H9 (cell line): ENCODE results near the gene MAST1. TPM values are rescaled to one million over a fixed set of nuclear protein-coding genes. Genes with fewer than 3 reads are reported as not detected.

Source experiments
- DNase-seq: peaks from one replicate; pipeline ENCODE4 v3.0.0-alpha.2; 2017
- H2AFZ ChIP-seq: one replicate; pipeline ENCODE4 v1.6.1; 2013; ENCODE audit warnings: mild to moderate bottlenecking, low read length, control low read depth, moderate library complexity
- H2AK5ac ChIP-seq: 2 replicates; pipeline ENCODE4 v1.6.1; 2013; ENCODE audit warnings: low read length, control low read depth, mixed read lengths; ENCODE audit not compliant: insufficient read length
- H2BK120ac ChIP-seq: one replicate; pipeline ENCODE4 v1.6.1; 2013; ENCODE audit warnings: low read depth, mild to moderate bottlenecking, low read length, control low read depth, inconsistent platforms; ENCODE audit not compliant: poor library complexity, severe bottlenecking
- H2BK12ac ChIP-seq: 2 replicates; pipeline ENCODE4 v1.6.1; 2013; ENCODE audit warnings: low read length, control low read depth, mixed read lengths, low read depth; ENCODE audit not compliant: insufficient read length
- H2BK15ac ChIP-seq: 2 replicates; pipeline ENCODE4 v1.6.1; 2013; ENCODE audit warnings: low read depth, low read length, control low read depth
- H2BK20ac ChIP-seq: one replicate; pipeline ENCODE4 v1.6.1; 2013; ENCODE audit warnings: low read depth, mild to moderate bottlenecking, low read length, control low read depth, inconsistent platforms; ENCODE audit not compliant: poor library complexity, severe bottlenecking
- H2BK5ac ChIP-seq: 2 replicates; pipeline ENCODE4 v1.6.1; 2013; ENCODE audit warnings: low read length, control low read depth, mixed read lengths; ENCODE audit not compliant: insufficient read length
- H3K14ac ChIP-seq: 2 replicates; pipeline ENCODE4 v1.6.1; 2013; ENCODE audit warnings: low read length, control low read depth; ENCODE audit not compliant: insufficient read depth
- H3K18ac ChIP-seq: 2 replicates; pipeline ENCODE4 v1.6.1; 2013; ENCODE audit warnings: low read depth, mild to moderate bottlenecking, mixed read lengths, low read length, control low read depth; ENCODE audit not compliant: insufficient read length
- H3K23ac ChIP-seq: 2 replicates; pipeline ENCODE4 v1.6.1; 2013; ENCODE audit warnings: low read length, control low read depth, mixed read lengths, low read depth; ENCODE audit not compliant: insufficient read length
- H3K23me2 ChIP-seq: 2 replicates; pipeline ENCODE4 v1.6.1; 2013; ENCODE audit warnings: low read depth, mild to moderate bottlenecking, mixed read lengths, low read length, control low read depth; ENCODE audit not compliant: insufficient read length, poor library complexity, severe bottlenecking
- H3K27ac ChIP-seq: 2 replicates; pipeline ENCODE4 v1.5.1; 2013; ENCODE audit warnings: low read length, control low read depth, mixed read lengths, low read depth; ENCODE audit not compliant: insufficient read length
- H3K27me3 ChIP-seq: 2 replicates; pipeline ENCODE4 v1.6.1; 2013; ENCODE audit warnings: low read length, control low read depth, inconsistent platforms; ENCODE audit not compliant: insufficient read depth
- H3K4ac ChIP-seq: 2 replicates; pipeline ENCODE4 v1.6.1; 2013; ENCODE audit warnings: low read depth, mild to moderate bottlenecking, control low read depth, inconsistent platforms, low read length, moderate library complexity
- H3K4me1 ChIP-seq: 2 replicates; pipeline ENCODE4 v1.6.1; 2013; ENCODE audit warnings: low read length, control low read depth, inconsistent platforms; ENCODE audit not compliant: insufficient read depth
- H3K4me2 ChIP-seq: 2 replicates; pipeline ENCODE4 v1.6.1; 2013; ENCODE audit warnings: low read length, control low read depth, mixed read lengths; ENCODE audit not compliant: insufficient read length, insufficient read depth
- H3K56ac ChIP-seq: 2 replicates; pipeline ENCODE4 v1.6.1; 2013; ENCODE audit warnings: low read depth, mild to moderate bottlenecking, mixed read lengths, low read length, control low read depth; ENCODE audit not compliant: insufficient read length
- H3K79me1 ChIP-seq: 2 replicates; pipeline ENCODE4 v1.6.1; 2013; ENCODE audit warnings: low read depth, mild to moderate bottlenecking, moderate library complexity, low read length, control low read depth, inconsistent platforms; ENCODE audit not compliant: insufficient read depth, poor library complexity, severe bottlenecking
- H3K79me2 ChIP-seq: 2 replicates; pipeline ENCODE4 v1.6.1; 2013; ENCODE audit warnings: low read length, control low read depth, inconsistent platforms; ENCODE audit not compliant: insufficient read depth
- H3K9ac ChIP-seq: 2 replicates; pipeline ENCODE4 v1.6.1; 2013; ENCODE audit warnings: low read length, control low read depth, mixed read lengths; ENCODE audit not compliant: insufficient read length; ENCODE audit errors: extremely low read depth
- H3K9me3 ChIP-seq: one replicate; pipeline ENCODE4 v1.6.1; 2013; ENCODE audit warnings: low read depth, low read length, inconsistent platforms; ENCODE audit not compliant: control insufficient read depth
- H3T11ph ChIP-seq: one replicate; pipeline ENCODE4 v1.6.1; 2013; ENCODE audit warnings: mild to moderate bottlenecking, low read length, control low read depth, inconsistent platforms
- H4K20me1 ChIP-seq: one replicate; pipeline ENCODE4 v1.6.1; 2013; ENCODE audit not compliant: control insufficient read depth, insufficient read length, insufficient read depth
- H4K5ac ChIP-seq: 2 replicates; pipeline ENCODE4 v1.6.1; 2013; ENCODE audit warnings: low read depth, mild to moderate bottlenecking, mixed read lengths, low read length, control low read depth; ENCODE audit not compliant: insufficient read length
- H4K8ac ChIP-seq: replicated peaks from 2 replicates; pipeline ENCODE4 v1.6.1; 2013; ENCODE audit warnings: low read length, control low read depth, mixed read lengths, low read depth; ENCODE audit not compliant: insufficient read length
- H4K91ac ChIP-seq: 2 replicates; pipeline ENCODE4 v1.6.1; 2013; ENCODE audit warnings: low read depth, mild to moderate bottlenecking, moderate library complexity, mixed read lengths, low read length, control low read depth; ENCODE audit not compliant: insufficient read length
- H3K27ac Mint-ChIP-seq, 3 experiments: 2 replicates in 2 of 3; 3 replicates in 1 of 3; pipeline ENCODE4 v1.8.0; 2020 to 2021; ENCODE audit warnings: mixed read lengths in 3 of 3, mild to moderate bottlenecking in 1 of 3, moderate library complexity in 1 of 3
- H3K27me3 Mint-ChIP-seq: 2 replicates; pipeline ENCODE4 v1.8.0; 2021; ENCODE audit warnings: low read depth, mild to moderate bottlenecking, moderate library complexity, mixed read lengths
- H3K36me3 Mint-ChIP-seq, 3 experiments: 2 replicates in 2 of 3; 3 replicates in 1 of 3; pipeline ENCODE4 v1.8.0; 2020 to 2021; ENCODE audit warnings: low read depth in 3 of 3, mixed read lengths in 3 of 3; ENCODE audit not compliant: insufficient read depth in 1 of 3
- H3K4me1 Mint-ChIP-seq, 2 experiments: 2 replicates each; pipeline ENCODE4 v1.8.0; 2020; ENCODE audit warnings: mixed read lengths in 2 of 2
- H3K4me3 Mint-ChIP-seq, 2 experiments: 2 replicates in 1 of 2; 3 replicates in 1 of 2; pipeline ENCODE4 v1.8.0; 2020 to 2021; ENCODE audit warnings: mild to moderate bottlenecking in 2 of 2, mixed read lengths in 2 of 2, moderate library complexity in 1 of 2
- H3K9me3 Mint-ChIP-seq, 2 experiments: 2 replicates in 1 of 2; 3 replicates in 1 of 2; pipeline ENCODE4 v1.8.0; 2020; ENCODE audit warnings: mild to moderate bottlenecking in 2 of 2, mixed read lengths in 2 of 2, moderate library complexity in 1 of 2
- WGBS: extraction: QIAGEN DNeasy Blood & Tissue Kit; methylation state at CpG from one replicate; pipeline ENCODE4 v1.1.7; 2013; ENCODE audit warnings: missing lambda C conversion rate, low lambda C conversion rate, mixed read lengths; ENCODE audit not compliant: insufficient read length; ENCODE audit errors: extremely low coverage; 5-methylcytosine and 5-hydroxymethylcytosine counted together
- total RNA-seq: library from RNA; stranded (reverse); gene quantifications from 2 replicates; pipeline ENCODE4 v1.2.1, GENCODE V29; 2021
- TF ChIP-seq, protein P1 (sequence below): fragments of 200-600 bp; sonication (generic); conservative IDR thresholded peaks from 3 replicates; pipeline ENCODE4 v1.8.0; 2021; ENCODE audit warnings: antibody characterized with exemption, mild to moderate bottlenecking

The MAST1 gene
- total RNA-seq, 1 experiment from 2014 or later = 15.1 TPM

DNA sequence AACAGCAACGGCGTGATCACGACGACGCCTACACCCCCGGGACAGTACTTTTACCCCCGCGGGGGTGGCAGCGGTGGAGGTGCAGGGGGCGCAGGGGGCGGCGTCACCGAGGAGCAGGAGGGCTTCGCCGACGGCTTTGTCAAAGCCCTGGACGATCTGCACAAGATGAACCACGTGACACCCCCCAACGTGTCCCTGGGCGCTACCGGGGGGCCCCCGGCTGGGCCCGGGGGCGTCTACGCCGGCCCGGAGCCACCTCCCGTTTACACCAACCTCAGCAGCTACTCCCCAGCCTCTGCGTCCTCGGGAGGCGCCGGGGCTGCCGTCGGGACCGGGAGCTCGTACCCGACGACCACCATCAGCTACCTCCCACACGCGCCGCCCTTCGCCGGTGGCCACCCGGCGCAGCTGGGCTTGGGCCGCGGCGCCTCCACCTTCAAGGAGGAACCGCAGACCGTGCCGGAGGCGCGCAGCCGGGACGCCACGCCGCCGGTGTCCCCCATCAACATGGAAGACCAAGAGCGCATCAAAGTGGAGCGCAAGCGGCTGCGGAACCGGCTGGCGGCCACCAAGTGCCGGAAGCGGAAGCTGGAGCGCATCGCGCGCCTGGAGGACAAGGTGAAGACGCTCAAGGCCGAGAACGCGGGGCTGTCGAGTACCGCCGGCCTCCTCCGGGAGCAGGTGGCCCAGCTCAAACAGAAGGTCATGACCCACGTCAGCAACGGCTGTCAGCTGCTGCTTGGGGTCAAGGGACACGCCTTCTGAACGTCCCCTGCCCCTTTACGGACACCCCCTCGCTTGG lies 46.1 kb upstream of the MAST1 start:
- Histone ChIP-seq H3K56ac (no peak overlapping the region), H4K20me1 (no peaks in the 10 kb centered on the region), H3K14ac (peak overlapping the region; percentile 92; the same call in 1 of the 2 replicates), H2BK12ac (no peak overlapping the region), H2BK20ac (no peak overlapping the region), H3K23ac (no peak overlapping the region), H3K18ac (peak overlapping the region; percentile 82), H4K5ac (no peak overlapping the region), H3K23me2 (peaks cover 37% of the 10 kb centered on the region), H2AK5ac (no peak overlapping the region), H3K4ac (no peak overlapping the region), H3K4me1 (peaks cover 2% of the 10 kb centered on the region; the same call in 1 of the 2 replicates), H3K4me2 (peak overlapping the region; percentile 48), H2AFZ (no peak overlapping the region), H4K8ac (no peak overlapping the region), H4K91ac (no peak overlapping the region), H2BK15ac (no peak overlapping the region), H3K9me3 (no peaks in the 10 kb centered on the region), H3K9ac (peak overlapping the region; percentile 59), H3K27ac (no peak overlapping the region), H3K79me1 (no peaks in the 10 kb centered on the region), H3T11ph (no peak overlapping the region), H2BK5ac (no peak overlapping the region), H3K27me3 (no peaks in the 10 kb centered on the region; the same call in 1 of the 2 replicates), H3K79me2 (no peaks in the 10 kb centered on the region), H2BK120ac (no peak overlapping the region)
- TF ChIP-seq, protein P1, sequence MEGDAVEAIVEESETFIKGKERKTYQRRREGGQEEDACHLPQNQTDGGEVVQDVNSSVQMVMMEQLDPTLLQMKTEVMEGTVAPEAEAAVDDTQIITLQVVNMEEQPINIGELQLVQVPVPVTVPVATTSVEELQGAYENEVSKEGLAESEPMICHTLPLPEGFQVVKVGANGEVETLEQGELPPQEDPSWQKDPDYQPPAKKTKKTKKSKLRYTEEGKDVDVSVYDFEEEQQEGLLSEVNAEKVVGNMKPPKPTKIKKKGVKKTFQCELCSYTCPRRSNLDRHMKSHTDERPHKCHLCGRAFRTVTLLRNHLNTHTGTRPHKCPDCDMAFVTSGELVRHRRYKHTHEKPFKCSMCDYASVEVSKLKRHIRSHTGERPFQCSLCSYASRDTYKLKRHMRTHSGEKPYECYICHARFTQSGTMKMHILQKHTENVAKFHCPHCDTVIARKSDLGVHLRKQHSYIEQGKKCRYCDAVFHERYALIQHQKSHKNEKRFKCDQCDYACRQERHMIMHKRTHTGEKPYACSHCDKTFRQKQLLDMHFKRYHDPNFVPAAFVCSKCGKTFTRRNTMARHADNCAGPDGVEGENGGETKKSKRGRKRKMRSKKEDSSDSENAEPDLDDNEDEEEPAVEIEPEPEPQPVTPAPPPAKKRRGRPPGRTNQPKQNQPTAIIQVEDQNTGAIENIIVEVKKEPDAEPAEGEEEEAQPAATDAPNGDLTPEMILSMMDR = no peak
- Mint-ChIP-seq H3K27me3 (peaks cover 8% of the 10 kb centered on the region), H3K27ac (no peak overlapping the region; a peak in 1 of 7 replicates), H3K9me3 (no peaks in the 10 kb centered on the region), H3K4me3 (peak overlapping the region; percentile 85 to 87), H3K4me1 (peaks cover 40 to 41% of the 10 kb centered on the region in 2 experiments), H3K36me3 (peaks cover 0 to 7% (median 5%) of the 10 kb centered on the region in 3 experiments; a peak in 5 of 7 replicates)
- no CpG with 5 or more reads among the region's 84 CpGs for WGBS
- peak; percentile 84 for DNase-seq
